ENCODE results near the gene SIN3A.

The SIN3A gene

DNA sequence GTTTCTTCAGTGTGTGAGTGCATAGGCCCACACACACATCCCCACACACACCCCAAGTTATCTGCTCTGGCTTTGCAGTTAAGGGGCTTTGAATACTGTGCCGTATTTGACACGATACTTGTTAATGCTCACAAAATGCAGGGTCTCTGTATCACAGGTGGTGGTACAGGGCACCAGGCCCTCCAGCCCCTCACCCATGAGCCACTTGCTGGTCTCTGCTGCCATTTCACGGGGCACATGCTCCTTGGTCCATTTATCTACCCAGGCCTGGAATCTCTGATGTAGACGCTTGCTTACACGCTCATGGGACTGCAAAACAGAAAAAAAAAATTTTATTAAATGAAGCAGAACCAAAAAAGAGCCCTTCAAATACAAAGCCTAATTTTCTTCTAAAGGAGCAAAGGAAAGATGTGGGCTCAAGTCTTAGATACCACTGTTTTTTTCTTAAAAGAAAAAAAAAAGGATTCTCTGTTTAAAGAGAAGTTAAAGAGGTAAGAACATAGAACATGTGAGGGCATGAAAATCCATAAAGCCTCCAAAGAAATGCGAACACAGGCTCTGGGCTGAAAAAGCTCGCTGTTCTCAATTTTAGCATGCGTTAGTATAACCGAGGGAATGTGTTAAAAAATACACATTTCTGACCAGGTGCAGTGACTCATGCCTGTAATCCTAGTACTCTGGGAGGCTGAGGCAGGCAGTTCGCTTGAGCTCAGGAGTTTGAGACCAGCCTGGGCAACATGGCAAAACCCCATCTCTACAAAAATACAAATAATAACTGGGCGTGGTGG is 79.4 kb downstream of the SIN3A start:
- DNase-seq = no peak

DNA sequence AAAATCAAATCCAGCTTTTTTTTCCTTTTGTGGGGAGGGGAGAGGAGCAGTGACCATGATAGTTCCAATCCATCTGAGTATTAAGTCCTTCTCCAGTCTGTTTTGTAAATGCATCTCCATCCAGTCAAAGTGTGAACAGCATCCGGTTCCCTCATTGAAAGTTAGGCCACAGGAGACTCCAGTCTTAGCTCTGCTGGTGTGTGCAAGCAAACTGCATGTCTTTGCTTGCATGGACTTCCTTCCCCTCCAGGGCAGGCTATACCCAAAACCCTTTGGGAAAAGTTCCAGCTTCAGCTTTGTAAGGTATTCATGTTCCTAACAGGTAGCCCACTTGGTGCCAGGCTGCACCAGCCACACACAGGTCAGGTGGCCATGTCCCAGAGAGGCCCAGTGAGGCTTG is 80.0 kb downstream of the SIN3A start:
- DNase-seq = no peak

DNA sequence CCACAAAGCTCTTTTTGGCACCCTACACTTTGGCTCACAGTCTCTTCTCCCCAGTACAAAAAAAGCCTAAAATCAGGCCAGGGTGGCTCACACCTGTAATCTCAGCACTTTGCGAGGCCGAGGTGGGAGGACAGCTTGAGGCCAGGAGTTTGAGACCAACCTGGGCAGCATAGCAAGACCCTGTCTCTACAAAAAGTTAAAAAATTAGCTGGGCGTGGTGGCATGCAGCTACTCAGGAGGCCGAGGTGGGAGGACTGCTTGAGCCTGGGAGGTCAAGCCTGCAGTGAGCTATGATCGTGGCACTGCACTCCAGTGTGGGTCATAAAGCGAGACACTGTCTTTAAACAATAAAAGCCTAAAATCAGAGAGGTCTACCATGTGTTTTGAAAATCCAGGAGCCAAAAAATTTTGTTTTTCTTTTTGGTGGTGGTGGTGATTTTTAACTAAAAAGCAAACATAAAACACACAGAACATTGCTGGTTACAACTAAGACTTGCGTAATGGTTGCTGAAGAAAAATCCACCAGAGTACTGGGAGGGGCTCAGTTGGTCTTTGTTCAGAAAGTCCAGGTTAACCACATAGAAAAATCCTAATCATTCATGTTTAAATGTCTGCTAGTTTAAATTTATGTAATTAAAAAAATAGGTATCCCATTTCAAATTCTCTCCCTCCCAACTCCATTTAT is 81.5 kb downstream of the SIN3A start:
- no peak for DNase-seq

DNA sequence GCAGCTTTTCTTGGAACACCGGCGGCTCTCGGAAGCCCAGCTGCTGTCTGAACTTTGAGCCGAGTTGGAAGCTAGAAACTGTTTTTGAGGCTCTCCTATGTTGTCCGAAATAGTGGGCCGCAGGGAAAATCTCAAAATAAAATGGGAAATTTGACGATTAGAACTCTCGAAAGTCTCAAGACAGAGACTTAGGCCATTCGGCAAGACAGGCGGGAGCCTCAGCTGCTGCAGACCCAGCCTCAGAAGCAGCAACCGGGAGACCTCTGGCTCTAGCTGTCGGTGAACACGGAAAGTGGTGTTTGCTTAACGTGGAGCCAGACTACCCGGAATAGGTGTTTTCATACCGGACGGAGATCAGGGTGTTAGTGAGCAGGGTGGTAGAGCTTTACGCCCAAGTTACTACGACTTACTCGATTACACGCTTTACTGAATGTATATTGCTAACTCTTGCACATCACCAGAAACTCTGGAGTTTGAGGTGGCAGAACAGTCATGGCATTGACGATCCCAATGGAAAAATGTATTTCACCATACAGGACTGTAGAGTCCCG is 82.7 kb downstream of the SIN3A start:
- DNase-seq = no peak

DNA sequence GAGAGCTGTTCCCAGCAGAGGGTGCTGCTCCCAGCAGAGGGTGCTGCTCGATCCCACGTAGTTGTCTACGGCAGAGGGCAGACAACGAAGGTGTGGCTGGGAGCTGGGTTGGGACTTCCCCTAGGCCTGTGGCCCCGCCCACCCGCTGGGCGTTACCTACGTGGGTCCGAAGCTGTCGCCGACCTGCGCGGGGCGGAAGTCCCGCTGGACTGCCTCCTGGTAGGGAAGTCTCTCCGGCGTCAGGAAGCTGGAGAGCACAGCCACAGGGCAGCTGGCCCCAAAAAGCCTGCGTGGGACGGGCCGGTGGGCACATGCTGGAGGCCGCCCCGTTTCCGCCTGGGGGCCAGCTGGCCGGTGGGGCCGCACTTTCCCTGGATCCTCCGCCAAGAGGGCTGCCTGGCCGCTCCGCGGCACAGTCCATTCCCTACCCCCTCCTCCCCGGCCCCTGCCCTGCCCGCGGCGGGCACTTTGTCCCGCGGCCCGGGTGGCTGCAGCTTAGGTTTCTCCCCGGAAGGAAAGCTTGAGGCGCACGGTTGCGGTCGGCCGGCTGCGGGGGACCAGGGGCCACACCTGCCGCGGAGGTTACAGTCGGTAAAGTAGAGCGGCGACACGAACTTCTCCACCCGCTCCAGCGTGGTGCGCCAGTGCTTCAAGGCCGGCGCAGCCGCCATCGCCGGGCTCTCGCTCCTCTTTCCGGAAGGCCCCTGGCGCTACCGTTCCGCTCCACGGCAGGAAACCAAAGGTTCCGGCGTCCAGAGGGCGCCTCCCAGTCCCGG is 83.4 kb downstream of the SIN3A start, which contains the start of gene MAN2C1:
MAN2C1 (minus strand) TSS at position 695 of the 776 bp plus-strand sequence; CDS start at position 671, 24 bp downstream.
- peak; percentile 73 for DNase-seq

DNA sequence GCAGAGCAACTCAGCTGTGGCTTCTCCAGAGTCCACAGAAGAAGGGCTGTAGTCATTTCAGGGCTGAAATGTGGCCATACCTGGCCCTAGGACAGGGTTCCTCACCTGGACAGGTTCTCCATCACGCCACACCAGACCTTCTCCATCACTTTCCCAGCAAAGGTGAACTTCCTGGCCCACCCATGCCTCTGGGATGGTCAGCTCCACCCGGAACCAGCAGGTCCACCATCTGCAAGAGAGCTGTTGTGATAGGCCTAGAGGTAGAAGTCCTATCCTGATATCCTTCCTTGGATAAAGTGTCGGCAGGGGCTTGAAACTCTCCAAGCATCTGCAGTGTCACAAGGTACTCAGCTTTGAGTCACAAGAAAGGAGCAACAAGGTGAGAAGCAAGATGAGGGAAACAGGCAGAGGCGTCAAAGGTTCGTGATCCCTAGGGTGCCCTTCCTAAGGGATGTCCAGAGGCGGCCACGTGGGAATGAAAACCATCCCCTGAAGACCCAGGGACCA is 84.0 kb downstream of the SIN3A start:
- no peak for DNase-seq

DNA sequence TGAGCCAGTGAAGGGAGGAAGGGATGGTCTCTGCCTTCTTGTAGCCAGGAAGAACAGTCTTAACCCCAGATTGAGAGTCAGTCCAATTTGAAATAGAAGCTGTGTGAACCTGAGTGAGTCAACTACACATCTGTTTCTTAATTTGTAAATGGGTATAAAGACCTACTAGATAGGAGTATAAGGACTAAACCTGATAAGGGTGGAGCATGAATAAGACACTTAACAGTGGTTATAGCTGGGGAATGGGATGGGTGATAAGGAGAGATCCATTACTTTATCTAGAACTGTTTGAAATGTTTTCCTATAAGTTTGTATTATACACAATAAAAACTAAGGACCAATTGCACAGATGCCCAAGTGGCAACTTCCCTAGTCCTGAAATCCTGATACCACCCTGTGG is 84.5 kb downstream of the SIN3A start:
- no peak for DNase-seq

DNA sequence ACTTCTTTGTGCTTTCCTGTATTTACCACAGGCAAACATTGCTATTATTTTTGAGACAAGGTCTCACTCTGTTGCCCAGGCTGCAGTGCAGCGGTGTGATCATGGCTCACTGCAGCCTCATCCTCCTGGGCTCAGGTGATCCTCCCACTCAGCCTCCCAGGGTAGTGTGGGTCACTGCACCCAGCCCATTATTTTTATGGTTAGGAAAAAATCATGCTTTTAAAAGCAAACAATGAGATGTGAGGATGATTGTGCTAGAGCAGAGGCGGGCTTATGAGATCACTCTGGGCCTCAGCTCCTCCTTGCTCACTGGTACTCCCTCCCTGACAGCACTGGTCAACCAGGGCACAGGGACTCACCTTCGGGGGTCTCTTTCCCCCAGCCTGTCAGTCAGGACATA is 85.3 kb downstream of the SIN3A start:
- no peak for DNase-seq

DNA sequence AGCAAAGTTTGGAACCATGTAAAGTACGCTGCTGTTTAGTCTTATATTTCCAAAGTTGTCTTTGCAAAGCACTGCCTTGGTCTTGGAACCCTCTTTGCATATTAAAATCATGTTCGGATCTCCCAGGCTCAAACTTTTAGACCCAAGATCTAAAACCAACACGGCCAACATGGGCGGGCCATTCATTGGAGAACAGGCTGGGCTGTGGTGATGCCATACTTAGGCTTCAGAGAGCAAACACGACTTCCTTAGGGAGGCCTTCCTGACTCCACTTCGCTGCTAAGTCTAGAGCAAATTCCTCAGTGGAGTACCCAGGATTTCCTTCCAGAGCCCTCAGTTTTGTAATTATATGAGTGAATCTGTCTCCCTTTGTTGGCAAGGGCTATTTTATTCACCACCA is 86.6 kb downstream of the SIN3A start:
- DNase-seq = no peak

DNA sequence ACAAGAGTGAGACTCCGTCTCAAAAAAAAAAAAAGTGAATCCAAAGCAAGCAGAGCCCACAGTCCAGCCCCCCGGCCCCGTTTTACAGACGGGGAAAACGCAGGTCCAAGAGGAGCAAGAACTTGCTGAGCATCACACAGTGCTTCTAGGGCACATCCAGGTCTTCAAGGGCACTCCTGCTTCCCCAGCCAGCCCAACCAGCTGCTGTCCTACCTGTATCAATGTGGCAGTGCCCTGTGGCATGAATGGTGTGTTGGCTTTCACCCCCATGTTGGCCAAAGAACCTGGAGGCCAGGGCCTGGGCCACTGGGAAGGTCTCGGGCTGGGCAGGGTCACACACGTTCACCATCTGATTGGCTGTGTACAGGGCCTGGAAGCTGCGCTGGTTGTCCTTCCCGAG is 87.7 kb downstream of the SIN3A start:
- DNase-seq = no peak

DNA sequence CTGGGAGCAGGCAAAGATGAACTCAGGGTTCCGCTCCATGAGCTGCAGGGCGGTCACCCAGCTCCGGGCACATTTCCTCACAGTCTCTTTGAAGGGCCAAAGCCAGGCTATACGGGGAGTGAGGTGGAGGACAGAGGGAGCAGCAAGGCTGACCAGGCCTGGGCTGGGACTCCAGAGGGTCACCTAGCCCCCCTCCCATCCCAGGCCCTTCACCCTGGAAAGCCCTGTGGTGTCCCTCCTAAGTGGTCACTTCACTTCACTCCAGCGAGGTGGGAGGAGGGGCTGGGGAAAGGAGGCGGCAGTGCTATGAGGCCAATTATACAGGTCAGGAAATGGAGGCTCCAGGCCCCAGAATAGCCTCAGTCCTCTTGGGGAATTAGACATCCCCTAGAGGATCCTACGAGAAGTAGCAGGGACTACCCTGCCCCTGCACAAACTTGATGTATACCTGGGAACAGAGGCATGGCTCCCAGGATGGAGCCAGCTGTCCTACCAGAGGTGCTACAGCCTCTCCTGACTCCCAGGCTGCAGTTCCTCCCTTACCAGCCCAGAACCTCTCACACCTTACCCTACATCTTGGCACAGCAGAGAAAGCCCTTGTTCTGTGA is 88.7 kb downstream of the SIN3A start:
- DNase-seq = no peak

DNA sequence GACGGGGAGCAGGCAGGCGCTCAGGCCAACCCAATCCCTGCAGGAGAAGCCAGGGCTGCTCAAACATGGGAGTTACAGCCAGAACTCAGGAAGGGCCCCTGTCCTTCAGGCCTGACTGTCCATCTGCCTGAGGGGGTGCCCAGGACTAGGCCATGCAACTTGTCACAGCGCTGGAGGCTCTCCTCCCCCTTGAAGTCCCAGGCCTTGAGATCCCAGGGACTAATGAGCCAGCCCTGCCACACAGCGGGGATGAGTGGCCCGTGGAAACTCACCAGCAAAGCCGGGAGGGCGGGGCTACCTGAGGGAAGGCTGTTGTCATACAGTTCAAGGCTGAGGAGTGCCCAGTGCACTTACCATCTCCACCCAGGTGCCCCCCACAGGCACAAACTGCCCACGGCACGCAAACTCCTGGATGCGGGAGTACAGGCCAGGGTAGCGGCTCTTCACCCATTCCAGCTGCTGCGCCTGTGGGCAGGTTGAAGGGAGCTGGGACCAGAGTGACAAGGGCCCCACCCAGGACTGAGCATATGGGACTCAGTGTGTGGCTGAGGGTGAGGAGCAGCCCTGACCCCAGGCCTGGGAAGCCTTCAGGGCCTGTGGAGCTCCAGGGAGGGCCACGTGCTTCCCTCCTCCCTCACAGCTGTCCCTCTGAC is 89.4 kb downstream of the SIN3A start:
- no peak for DNase-seq

DNA sequence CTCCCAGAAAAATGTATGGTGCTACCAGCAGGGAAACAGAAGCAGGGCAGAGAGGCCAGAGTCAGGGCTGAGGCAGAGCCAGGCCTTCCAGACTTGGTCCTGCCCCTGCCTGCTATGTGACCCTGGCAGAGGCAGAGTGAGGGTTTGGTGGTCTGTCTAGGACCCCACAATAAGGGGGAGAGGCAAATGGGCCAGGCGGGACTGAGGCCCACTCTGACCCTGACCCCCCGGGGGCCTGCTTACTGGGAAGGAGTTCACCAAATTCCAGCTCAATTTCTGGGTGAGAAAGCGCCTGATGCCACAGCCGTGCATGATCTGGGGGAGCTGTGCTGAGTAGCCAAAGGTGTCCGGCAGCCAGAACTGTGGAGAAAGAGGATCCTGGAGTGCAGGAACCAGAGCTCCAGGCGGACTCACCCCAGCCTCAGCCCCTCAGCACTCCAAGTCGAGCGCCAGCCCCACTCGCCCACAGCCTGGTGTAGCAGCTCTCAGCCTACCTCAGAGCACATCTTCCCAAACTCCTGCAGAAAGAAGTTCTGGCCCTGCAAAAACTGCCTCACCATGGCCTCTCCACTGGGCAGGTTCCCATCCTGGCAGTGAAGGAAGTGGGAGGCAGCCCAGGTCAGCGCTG is 90.0 kb downstream of the SIN3A start:
- no peak for DNase-seq

DNA sequence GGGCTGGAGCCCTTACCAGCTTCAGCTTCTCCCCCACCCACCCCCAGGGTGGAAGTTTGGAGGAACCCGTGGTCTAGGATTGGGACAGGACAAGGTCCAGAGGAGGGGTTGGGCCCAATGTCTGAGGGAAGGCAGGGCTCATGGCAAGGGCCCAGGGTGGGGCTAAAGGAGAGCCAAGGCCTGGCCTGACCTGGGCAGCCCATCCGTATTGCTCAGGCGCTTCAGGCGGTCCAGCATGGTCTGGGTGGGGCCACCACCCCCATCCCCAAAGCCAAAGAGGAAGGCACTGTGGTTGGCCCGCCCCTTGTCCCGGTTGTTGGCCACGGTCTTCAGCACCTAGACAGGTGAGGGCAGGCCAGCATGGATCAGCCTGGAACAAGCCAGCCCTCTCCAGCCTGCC is 90.6 kb downstream of the SIN3A start:
- DNase-seq = no peak

DNA sequence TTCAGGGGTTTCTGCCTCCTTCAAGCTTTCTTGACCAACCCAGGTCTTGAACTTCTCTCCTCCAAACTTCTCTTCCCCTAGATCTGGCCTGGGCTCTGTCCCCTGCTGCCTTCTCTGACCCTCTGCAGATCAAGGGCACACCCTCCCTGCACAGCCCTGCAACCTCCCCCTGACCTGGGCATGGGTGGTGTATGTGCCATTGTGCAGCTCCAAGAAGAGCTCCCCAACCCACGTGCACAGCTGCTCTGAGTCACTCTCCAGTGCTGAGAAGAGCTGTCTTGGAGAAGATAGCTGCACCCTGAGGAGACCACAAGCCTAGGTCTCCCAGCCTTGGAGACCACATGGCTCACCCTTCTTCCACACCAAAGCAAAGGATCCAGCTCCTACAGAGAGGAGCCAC is 91.1 kb downstream of the SIN3A start:
- no peak for DNase-seq

DNA sequence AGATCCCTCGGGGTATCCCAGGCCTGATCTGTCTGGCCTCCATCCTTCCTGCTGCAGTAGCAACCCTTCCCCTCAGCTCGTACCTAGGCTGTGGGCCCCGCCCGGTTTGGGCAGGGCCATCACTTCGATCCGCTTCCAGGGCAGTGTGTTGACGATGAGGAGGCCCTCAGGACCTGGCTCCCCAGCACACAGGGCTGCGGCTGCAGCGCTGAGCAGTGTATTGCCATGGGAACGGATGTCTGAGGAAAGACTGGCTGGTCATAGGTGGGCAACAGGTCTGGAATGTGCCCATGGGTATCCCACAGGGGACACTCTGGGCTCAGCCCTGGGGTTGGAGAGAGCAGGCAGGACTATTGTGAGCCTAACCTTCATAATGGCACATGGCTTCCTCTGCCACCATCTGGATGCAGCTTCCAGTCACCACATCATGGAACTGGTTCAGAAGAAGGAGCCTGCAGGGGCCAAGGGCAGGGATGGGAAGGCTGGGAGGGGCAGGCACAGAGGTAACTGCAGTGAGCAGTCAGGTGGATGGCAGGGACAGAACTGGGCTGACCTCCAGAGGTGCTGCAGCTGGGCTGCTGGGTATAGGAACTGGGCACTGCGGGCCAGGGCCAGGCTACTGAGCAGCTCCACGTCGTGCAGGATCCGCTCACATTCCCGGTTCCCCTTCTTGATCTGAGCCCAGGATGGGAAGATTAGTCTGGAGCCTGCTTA is 91.8 kb downstream of the SIN3A start:
- DNase-seq = no peak

DNA sequence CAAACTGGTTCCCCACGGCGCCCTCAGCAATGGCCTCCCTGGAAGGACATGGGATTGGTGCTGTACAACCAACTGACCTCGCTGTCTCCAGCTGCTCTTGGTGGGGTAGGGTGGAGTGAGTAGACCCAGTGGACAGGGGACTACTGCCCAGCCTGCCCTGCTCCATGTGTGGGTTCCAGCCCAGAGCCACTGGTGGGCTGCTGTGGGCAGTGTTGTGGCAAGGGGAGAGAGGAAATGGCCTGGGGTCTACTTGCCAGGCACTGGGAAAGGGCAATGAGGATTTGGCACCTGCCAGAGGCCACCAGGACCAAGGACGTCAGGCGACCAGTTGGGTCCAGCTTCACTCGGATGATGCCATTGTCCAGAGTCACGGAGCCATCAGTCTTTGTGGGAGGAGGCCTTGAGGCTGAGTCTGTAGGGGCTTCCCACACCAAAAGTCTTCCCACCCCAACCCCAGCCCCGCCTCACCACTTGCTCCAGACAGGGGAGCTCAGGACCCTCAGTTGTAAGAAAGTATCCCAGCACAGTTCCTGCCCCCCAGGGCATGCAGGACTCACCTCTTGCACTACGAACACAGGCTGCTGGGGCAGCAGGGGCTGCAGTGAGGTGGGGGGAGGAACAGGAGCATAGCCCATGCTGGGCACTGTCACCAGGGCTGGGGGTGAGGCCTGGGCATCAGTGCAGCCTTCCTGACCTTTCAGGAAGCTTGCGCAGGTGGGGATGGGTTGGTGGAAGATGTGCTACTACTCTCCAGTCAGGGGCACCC is 92.5 kb downstream of the SIN3A start:
- no peak for DNase-seq

DNA sequence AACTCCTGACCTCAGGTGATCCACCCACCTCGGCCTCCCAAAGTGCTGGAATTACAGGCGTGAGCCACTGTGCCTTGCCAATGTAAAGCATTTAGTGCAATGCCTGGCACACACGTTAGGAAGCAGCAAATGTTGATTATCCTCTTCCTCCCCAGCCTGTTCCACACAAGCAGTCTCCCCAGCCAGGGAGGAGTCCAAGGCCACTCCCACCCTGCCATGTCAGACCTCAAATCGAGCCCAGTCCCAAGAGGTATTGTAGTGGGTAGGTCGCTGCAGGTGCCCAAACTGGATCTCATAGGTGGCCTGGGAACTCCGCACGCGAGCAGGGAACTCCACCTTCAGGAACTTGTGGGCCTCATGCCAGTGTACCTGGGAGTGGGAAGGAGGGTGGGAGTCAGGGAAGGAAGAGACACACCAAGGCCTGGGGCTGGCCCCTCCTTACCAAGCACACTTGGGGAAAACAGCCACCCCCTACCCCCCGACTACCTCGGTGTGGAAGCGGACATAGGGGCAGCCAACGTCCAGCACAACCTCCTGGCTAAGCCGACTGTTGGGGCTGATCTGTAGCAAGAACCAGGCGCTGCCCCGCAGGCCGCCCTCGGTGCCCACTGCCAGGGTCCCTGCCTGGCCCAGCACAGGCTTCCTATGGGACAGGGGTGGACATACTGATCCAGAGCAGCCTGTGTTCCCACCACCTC is 93.4 kb downstream of the SIN3A start:
- DNase-seq = no peak

DNA sequence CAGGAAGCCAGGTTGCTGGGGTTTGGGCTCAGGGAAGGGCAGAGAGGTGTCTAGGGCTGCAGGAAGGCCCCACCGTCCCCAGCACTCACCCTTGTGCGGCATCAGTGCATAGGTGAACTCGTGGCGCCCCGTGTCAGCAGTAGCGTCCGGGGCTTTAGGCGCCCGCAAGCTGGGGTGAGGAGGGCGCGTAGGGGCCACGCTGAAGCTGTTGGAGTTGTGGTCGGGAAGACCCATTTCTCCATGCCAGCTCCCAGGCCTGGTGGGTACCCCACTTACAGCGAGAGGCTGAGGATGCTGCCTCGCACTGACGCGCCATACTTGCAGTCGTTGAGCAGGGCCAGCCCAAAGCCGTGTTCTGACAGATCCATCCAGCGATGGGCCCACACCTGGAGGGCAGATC is 95.0 kb downstream of the SIN3A start:
- DNase-seq = no peak

DNA sequence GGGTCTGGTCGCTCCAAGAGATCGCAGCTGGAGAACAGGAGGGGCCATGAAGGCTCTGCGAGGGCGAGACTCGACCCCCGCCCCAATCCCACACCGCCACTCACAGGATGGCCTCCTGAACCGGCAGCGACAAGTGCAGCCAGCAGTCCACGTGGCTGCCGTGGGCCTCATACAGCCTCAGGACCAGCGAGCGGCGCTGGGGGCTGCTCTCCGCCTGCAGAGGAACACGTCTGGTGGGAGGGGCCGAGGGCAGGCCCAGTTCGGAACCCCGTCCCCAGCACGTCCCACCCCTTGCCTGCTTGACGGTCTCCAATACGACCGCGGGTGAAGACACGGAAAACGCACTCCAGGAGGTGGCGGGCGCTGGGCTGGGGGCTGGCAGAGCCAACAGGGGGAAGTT is 95.5 kb downstream of the SIN3A start:
- no peak for DNase-seq
